Neural crest cell (in vitro differentiated cells): ENCODE results near the gene ITIH5. TPM values are rescaled to one million over a fixed set of nuclear protein-coding genes. Genes with fewer than 3 reads are reported as not detected.
A peak's percentile ranks its signal among the peaks of the same experiment; 100 is the strongest.

Experiments
- DNase-seq: peaks from one replicate; pipeline ENCODE4 v3.0.0; 2021; ENCODE audit warnings: low read depth, mixed read lengths, low spot score
- H3K27ac Mint-ChIP-seq: one replicate; pipeline ENCODE4 v1.8.0; 2021; ENCODE audit warnings: mild to moderate bottlenecking, mixed read lengths; ENCODE audit not compliant: unreplicated experiment
- H3K27me3 Mint-ChIP-seq: 2 replicates; pipeline ENCODE4 v1.8.0; 2021; ENCODE audit warnings: low read depth, mild to moderate bottlenecking, mixed read lengths
- H3K36me3 Mint-ChIP-seq: 2 replicates; pipeline ENCODE4 v1.8.0; 2021; ENCODE audit warnings: low read depth, mild to moderate bottlenecking, mixed read lengths
- H3K4me1 Mint-ChIP-seq: 2 replicates; pipeline ENCODE4 v1.8.0; 2021; ENCODE audit warnings: mixed read lengths
- H3K4me3 Mint-ChIP-seq: one replicate; pipeline ENCODE4 v1.8.0; 2021; ENCODE audit warnings: mild to moderate bottlenecking, mixed read lengths
- H3K9me3 Mint-ChIP-seq: 2 replicates; pipeline ENCODE4 v1.8.0; 2021; ENCODE audit warnings: mixed read lengths
- CTCF ChIP-seq: fragments of 200-600 bp; sonication (generic); conservative IDR thresholded peaks from 2 replicates; pipeline ENCODE4 v1.5.0; 2021; ENCODE audit warnings: antibody characterized with exemption, mild to moderate bottlenecking
- total RNA-seq: library from RNA; stranded (reverse); gene quantifications from 2 replicates; pipeline ENCODE4 v1.2.1, GENCODE V29; 2021

The ITIH5 gene
- total RNA-seq, 1 donor from 2014 or later, result not detected

- peak overlapping the region; percentile 97 for H3K27ac Mint-ChIP-seq
- peak overlapping the region; percentile 46 for H3K4me3 Mint-ChIP-seq
- H3K27me3 Mint-ChIP-seq, result peaks cover 12% of the 10 kb centered on the region
Observed at GRCh38 chr10:7533657-7534479, 132.9 kb downstream of the ITIH5 start.

GRCh38 chr10:7532723-7533498, 133.9 kb downstream of the ITIH5 start:
- peaks cover 29% of the 10 kb centered on the region for H3K4me1 Mint-ChIP-seq
- H3K27me3 Mint-ChIP-seq, result peaks cover 15% of the 10 kb centered on the region
- no peaks in the 10 kb centered on the region for H3K36me3 Mint-ChIP-seq
- H3K27ac Mint-ChIP-seq, result peak overlapping the region; percentile 97
- peak; percentile 31 for DNase-seq
- H3K4me3 Mint-ChIP-seq, result peak overlapping the region; percentile 46
- TF ChIP-seq CTCF, result no peak
- peaks cover 3% of the 10 kb centered on the region for H3K9me3 Mint-ChIP-seq

More at GRCh38 chr10:7533657-7534479, 132.9 kb downstream of the ITIH5 start:
- Mint-ChIP-seq H3K4me1 (peaks cover 30% of the 10 kb centered on the region), H3K36me3 (no peaks in the 10 kb centered on the region), H3K9me3 (peaks cover 10% of the 10 kb centered on the region)
- DNase-seq, result no peak
- TF ChIP-seq CTCF, result no peak

- H3K9me3 Mint-ChIP-seq, result no peaks in the 10 kb centered on the region
- peaks cover 29% of the 10 kb centered on the region for H3K4me1 Mint-ChIP-seq
- no peak overlapping the region for H3K4me3 Mint-ChIP-seq
- H3K36me3 Mint-ChIP-seq, result no peaks in the 10 kb centered on the region
- TF ChIP-seq CTCF, result peak; percentile 20
- H3K27ac Mint-ChIP-seq, result no peak overlapping the region
- peaks cover 29% of the 10 kb centered on the region for H3K27me3 Mint-ChIP-seq
- no peak for DNase-seq
Observed at GRCh38 chr10:7529638-7530037, 137.1 kb downstream of the ITIH5 start.

GRCh38 chr10:7527468-7527867, 139.3 kb downstream of the ITIH5 start:
- no peaks in the 10 kb centered on the region for H3K9me3 Mint-ChIP-seq

GRCh38 chr10:7526017-7526400, 140.8 kb downstream of the ITIH5 start:
- Mint-ChIP-seq H3K4me1 (peaks cover under 1% of the 10 kb centered on the region), H3K27ac (no peak overlapping the region), H3K36me3 (no peaks in the 10 kb centered on the region), H3K27me3 (peaks cover 40% of the 10 kb centered on the region), H3K4me3 (no peak overlapping the region), H3K9me3 (no peaks in the 10 kb centered on the region)
- DNase-seq, result no peak
- no peak for TF ChIP-seq CTCF

More at GRCh38 chr10:7527468-7527867, 139.3 kb downstream of the ITIH5 start:
- Mint-ChIP-seq H3K36me3 (no peaks in the 10 kb centered on the region), H3K4me1 (peaks cover 9% of the 10 kb centered on the region), H3K27me3 (peaks cover 43% of the 10 kb centered on the region), H3K4me3 (no peak overlapping the region), H3K27ac (no peak overlapping the region)
- no peak for DNase-seq
- no peak for TF ChIP-seq CTCF
